ENCODE results near the gene CD1C. TPM values are rescaled to one million over a fixed set of nuclear protein-coding genes. Genes with fewer than 3 reads are reported as not detected.

CD1C gene
- total RNA-seq, 1 donor from 2014 or later: not detected

GRCh38 chr1:158324395-158324794, 34.7 kb downstream of the CD1C start:
- H3K4me3 ChIP-seq (ENCODE audit: low read depth, low read length): no peak overlapping the region
- no peak for DNase-seq (ENCODE audit: low read depth)
- TF ChIP-seq, protein P1, sequence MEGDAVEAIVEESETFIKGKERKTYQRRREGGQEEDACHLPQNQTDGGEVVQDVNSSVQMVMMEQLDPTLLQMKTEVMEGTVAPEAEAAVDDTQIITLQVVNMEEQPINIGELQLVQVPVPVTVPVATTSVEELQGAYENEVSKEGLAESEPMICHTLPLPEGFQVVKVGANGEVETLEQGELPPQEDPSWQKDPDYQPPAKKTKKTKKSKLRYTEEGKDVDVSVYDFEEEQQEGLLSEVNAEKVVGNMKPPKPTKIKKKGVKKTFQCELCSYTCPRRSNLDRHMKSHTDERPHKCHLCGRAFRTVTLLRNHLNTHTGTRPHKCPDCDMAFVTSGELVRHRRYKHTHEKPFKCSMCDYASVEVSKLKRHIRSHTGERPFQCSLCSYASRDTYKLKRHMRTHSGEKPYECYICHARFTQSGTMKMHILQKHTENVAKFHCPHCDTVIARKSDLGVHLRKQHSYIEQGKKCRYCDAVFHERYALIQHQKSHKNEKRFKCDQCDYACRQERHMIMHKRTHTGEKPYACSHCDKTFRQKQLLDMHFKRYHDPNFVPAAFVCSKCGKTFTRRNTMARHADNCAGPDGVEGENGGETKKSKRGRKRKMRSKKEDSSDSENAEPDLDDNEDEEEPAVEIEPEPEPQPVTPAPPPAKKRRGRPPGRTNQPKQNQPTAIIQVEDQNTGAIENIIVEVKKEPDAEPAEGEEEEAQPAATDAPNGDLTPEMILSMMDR (conservative IDR thresholded peaks at IDR 0.05; ENCODE audit: low read depth, low read length): no peak

DNA sequence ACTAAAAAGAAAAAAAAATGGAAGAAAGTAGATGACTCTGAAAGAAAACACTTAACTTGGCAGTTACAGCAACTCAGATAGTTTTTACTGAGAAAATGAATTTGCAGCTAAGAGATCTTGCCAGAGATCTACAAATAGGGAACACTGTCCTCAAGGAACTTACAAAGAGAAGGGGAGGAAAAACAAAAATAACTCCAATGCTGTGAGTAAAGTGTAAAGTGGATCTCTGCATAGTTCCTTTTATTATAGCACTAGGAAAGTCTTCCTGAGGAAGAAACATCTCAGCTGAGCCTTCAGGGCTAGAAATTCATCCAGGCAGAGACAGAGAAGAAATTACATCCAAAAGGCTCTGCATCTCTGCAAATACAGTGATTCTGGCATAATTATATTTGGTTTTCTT, 37.8 kb downstream of the CD1C start:
- TF ChIP-seq, protein P1 (conservative IDR thresholded peaks at IDR 0.05; ENCODE audit: low read depth, low read length): no peak
- no peak for DNase-seq (ENCODE audit: low read depth)
- H3K4me3 ChIP-seq (ENCODE audit: low read depth, low read length): no peak overlapping the region

DNA sequence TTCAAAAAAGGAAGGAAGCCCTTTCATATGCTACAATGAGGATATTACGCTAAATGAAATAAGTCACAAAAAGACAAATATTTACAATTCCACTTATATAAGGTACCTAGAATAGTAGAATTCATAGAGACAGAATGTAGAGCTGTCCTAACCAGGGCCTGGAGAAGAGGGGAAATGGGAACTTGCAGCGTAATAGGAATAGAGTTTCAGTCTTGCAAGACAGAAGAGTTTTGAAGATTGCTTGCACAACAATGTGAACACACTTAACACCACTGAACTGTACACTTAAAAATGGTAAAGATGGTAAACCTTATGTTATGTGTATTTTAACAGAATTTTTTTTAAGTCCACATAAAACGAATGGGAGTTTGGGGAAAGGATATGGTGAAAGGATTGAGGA, 38.7 kb downstream of the CD1C start:
- no peak for DNase-seq (ENCODE audit: low read depth)
- H3K4me3 ChIP-seq (ENCODE audit: low read depth, low read length): no peak overlapping the region
- TF ChIP-seq, protein P1 (conservative IDR thresholded peaks at IDR 0.05; ENCODE audit: low read depth, low read length): no peak

GRCh38 chr1:158329300-158329699, 39.6 kb downstream of the CD1C start:
- no peak for DNase-seq (ENCODE audit: low read depth)
- TF ChIP-seq, protein P1 (conservative IDR thresholded peaks at IDR 0.05; ENCODE audit: low read depth, low read length): no peak
- H3K4me3 ChIP-seq (ENCODE audit: low read depth, low read length): no peak overlapping the region

DNA sequence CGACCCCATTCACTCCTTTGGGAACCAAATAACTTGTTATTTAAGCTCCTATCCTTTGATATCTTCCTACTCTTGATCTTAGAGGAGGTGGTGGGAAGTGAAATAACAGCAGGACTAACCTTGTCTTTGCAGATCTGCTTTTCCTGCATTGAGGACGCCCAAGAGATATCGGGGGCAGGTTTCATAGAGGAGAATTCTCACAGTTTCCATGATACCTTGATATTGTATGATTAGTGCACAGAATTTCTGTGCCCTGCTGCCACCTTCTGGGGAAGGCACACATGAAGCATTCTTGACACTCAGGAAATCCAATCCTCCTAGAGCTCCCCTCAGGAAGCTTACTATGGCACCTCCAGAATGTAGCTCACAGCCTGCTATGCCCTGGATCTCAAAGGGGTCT, 40.0 kb downstream of the CD1C start:
- no peak overlapping the region for H3K4me3 ChIP-seq (ENCODE audit: low read depth, low read length)
- no peak for DNase-seq (ENCODE audit: low read depth)
- TF ChIP-seq, protein P1 (conservative IDR thresholded peaks at IDR 0.05; ENCODE audit: low read depth, low read length): peak; percentile 76

DNA sequence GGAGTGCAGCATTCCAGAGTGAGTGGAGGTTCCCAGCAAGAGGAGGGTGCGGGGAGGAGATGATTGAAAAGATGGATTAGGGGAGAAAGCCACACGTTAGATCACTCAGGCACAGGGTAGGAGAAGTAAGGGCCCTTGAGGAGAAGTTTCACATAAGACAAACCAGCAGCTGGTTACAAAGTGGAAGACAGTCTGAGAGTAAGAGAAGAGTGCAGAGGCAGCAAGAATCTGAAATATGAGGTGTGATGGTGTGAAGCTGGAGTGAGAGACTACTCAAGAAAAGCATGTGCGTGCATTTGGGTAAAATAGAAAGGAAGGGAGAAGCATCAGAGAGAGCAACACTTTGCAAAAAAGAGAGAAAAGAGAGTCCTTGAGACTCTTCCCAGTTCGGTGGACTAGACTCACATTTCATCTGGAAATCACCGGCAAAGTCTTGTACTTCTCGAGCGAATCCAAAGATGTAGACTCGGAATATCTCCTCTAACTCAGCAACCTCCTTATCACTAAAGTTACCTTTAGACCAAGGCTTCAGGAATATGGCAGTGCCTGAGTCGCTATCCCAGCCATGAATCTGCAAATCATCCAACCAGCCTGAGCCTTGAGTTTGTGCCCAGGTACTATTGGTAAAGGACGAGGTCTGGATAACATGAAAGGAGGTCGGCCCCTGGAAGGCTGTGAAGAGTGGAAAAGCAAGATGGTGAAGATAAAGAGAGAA, 40.8 kb downstream of the CD1C start:
- DNase-seq (ENCODE audit: low read depth): no peak
- TF ChIP-seq, protein P1 (conservative IDR thresholded peaks at IDR 0.05; ENCODE audit: low read depth, low read length): no peak
- no peak overlapping the region for H3K4me3 ChIP-seq (ENCODE audit: low read depth, low read length)

DNA sequence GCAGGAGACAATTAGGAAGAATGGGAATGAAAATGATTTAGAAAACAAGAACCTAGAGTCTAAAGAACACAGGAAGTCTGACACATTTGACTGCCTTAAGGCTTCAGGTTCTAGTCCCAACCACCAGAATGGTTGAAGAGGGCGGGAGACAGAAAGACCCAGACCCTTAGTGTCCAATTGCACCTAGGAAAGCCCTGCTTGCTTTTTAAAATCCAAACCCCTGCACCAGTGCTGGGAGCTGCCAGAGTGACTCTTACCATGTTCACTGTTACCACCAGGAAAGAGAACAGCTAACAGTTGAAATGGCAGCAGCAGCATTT, 41.3 kb downstream of the CD1C start:
- H3K4me3 ChIP-seq (ENCODE audit: low read depth, low read length): no peak overlapping the region
- TF ChIP-seq, protein P1 (conservative IDR thresholded peaks at IDR 0.05; ENCODE audit: low read depth, low read length): no peak
- DNase-seq (ENCODE audit: low read depth): no peak

All from epithelial cell of proximal tubule (primary cell).